Thoracic aorta (tissue), 2 donors: ENCODE results near the gene DCXR. TPM values are rescaled to one million over a fixed set of nuclear protein-coding genes. Genes with fewer than 3 reads are reported as not detected.
A peak's percentile ranks its signal among the peaks of the same experiment; 100 is the strongest.

ENCODE experiments used
- ATAC-seq: fragments of 150-250 bp; one replicate; pipeline ENCODE4 v1.8.0; 2017; ENCODE audit warnings: low read depth; ENCODE audit not compliant: insufficient number of reproducible peaks, low FRiP score
- DNase-seq: peaks from one replicate; pipeline ENCODE4 v3.0.0-alpha.2; 2020; ENCODE audit warnings: low spot score
- H3K27ac ChIP-seq, 2 donors: fragments of 200-600 bp; sonication (generic); 1 replicate in 1 of 2; 2 replicates in 1 of 2; pipeline ENCODE4 v1.5.1; 2016; ENCODE audit warnings: mild to moderate bottlenecking in 2 of 2, moderate library complexity in 2 of 2
- H3K27me3 ChIP-seq: fragments of 200-600 bp; sonication (generic); replicated peaks from 2 replicates; pipeline ENCODE4 v1.6.0; 2016; ENCODE audit warnings: mild to moderate bottlenecking; ENCODE audit not compliant: insufficient read depth
- H3K36me3 ChIP-seq: fragments of 200-600 bp; sonication (generic); one replicate; pipeline ENCODE4 v1.5.1; 2016
- H3K4me1 ChIP-seq, 2 donors: fragments of 200-600 bp; sonication (generic); 1 replicate in 1 of 2; 2 replicates in 1 of 2; pipeline versions ENCODE4 v1.5.1 to v1.6.0; 2016; ENCODE audit warnings: low read depth in 2 of 2, mild to moderate bottlenecking in 1 of 2; ENCODE audit not compliant: control insufficient read depth in 1 of 2
- H3K4me3 ChIP-seq: fragments of 200-600 bp; sonication (generic); 2 replicates; pipeline ENCODE4 v1.5.1; 2016; ENCODE audit warnings: mild to moderate bottlenecking
- H3K9me3 ChIP-seq: fragments of 200-600 bp; sonication (generic); 2 replicates; pipeline ENCODE4 v1.5.1; 2016
- total RNA-seq, 2 donors: library from RNA; depleted of rRNA; stranded (reverse); fragments of >200 nt; gene quantifications; one replicate each; pipeline versions ENCODE4 v1.1.0 to v1.2.3, GENCODE V29; 2016
- TF ChIP-seq, protein P1 (sequence below): fragments of 200-600 bp; sonication (generic); IDR thresholded peaks from one replicate; pipeline ENCODE4 v1.5.1; 2019; ENCODE audit warnings: antibody characterized with exemption

The DCXR gene
- total RNA-seq, 2 donors from 2014 or later = 33.9 to 87.1 TPM

- Histone ChIP-seq H3K4me3 (peak overlapping the region; percentile 42), H3K27ac (no peak overlapping the region), H3K36me3 (no peaks in the 10 kb centered on the region), H3K27me3 (no peaks in the 10 kb centered on the region), H3K4me1 (peaks cover 13 to 30% of the 10 kb centered on the region in 2 donors), H3K9me3 (no peaks in the 10 kb centered on the region)
- no peak for ATAC-seq
- TF ChIP-seq, protein P1, sequence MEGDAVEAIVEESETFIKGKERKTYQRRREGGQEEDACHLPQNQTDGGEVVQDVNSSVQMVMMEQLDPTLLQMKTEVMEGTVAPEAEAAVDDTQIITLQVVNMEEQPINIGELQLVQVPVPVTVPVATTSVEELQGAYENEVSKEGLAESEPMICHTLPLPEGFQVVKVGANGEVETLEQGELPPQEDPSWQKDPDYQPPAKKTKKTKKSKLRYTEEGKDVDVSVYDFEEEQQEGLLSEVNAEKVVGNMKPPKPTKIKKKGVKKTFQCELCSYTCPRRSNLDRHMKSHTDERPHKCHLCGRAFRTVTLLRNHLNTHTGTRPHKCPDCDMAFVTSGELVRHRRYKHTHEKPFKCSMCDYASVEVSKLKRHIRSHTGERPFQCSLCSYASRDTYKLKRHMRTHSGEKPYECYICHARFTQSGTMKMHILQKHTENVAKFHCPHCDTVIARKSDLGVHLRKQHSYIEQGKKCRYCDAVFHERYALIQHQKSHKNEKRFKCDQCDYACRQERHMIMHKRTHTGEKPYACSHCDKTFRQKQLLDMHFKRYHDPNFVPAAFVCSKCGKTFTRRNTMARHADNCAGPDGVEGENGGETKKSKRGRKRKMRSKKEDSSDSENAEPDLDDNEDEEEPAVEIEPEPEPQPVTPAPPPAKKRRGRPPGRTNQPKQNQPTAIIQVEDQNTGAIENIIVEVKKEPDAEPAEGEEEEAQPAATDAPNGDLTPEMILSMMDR = no peak
- DNase-seq = no peak
Observed at GRCh38 chr17:82031885-82032627, 5.4 kb downstream of the DCXR start.

DNA sequence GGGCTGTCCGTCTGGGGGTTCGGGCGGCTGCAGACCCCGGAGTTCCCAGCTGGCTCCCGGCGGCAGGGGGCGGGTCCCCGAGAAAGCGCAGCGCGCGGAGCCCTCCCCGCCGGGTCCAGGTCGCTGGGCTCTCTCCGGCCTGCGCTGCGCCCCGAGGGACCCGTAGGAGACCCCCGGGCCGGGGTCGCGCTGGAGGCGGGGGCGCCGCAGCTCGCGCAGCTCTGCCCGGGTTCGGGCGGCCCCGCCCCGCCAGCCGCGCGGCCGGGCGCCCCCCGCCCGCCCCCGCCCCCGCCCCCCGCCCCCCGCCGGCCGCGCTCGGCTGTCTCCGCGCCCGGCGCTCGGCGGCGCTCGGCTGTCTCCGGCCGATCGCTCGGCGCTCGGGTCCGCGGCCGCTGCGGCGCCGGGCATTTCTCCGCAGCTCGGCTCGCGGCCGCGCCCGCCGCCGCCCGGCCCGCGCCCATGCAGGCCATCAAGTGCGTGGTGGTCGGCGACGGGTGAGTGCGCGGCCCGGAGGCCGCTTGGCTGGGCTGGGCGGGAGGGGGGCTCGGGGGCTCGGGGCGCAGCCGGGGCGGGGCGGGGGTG, 6.1 kb downstream of the DCXR start, which contains the start of gene RAC3:
Gene RAC3 (plus strand): TSS at position 376 of the 582 bp plus-strand sequence. CDS start 84 bp downstream, at position 460.
- Histone ChIP-seq H3K36me3 (no peaks in the 10 kb centered on the region), H3K9me3 (no peaks in the 10 kb centered on the region), H3K27ac (no peak within 1 kb of the TSS), H3K4me1 (peaks cover 8 to 23% of the 10 kb centered on the region in 2 donors), H3K27me3 (no peaks in the 10 kb centered on the region), H3K4me3 (peak within 1 kb of the TSS; percentile 74)
- TF ChIP-seq, protein P1 = no peak
- DNase-seq (no peak), ATAC-seq (no peak)

DNA sequence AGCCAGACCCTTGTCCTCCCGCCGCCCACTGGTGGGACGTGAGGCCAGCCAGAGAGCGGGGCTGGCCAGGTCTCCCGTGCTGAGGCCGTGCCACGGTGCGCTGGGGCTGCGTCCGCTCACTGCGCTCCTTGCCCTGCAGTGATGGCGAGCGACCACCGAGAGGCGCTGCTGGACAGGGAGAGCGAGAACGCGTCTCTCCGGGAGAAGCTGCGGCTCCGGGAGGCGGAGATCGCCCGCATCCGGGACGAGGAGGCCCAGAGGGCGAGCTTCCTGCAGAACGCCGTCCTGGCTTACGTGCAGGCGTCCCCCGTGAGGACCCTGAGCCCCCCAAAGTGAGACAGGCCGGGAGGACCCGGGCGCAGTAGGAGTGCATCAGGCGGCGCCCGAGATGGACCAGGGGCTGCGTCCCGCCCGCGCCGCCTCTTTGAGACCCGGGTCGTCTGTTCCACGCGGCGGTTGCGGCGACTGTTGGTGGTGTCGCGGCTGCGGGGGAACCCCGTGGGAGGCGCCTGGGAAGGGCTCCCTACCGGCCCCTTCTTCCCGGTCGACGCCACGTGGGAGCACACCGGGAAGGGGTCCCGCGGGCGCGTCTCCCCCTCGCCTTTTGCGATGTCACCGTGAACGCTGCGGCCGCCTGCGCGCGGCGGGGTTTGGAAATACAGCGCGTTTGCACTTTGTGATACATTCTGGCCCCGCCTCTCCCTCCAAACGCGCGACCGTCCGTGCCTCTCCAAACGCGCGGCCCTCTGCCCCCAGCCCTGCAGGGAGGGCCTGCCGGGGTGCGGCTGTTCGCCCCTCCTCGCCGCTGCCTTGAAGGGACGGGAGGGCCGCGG, 6.8 kb downstream of the DCXR start:
- H3K4me3 ChIP-seq = peak overlapping the region; percentile 74
- ATAC-seq (peak; percentile 56), DNase-seq (no peak)
- TF ChIP-seq, protein P1 = peak; percentile 92
- H3K9me3 ChIP-seq = no peaks in the 10 kb centered on the region
- no peak overlapping the region for H3K27ac ChIP-seq
- no peaks in the 10 kb centered on the region for H3K36me3 ChIP-seq
- no peaks in the 10 kb centered on the region for H3K27me3 ChIP-seq
- H3K4me1 ChIP-seq = peaks cover 8 to 16% of the 10 kb centered on the region in 2 donors

GRCh38 chr17:82029990-82030469, 7.5 kb downstream of the DCXR start:
- peaks cover 8 to 15% of the 10 kb centered on the region in 2 donors for H3K4me1 ChIP-seq
- TF ChIP-seq, protein P1 = no peak
- peak overlapping the region; percentile 74 for H3K4me3 ChIP-seq
- H3K27ac ChIP-seq = no peak overlapping the region
- no peak for ATAC-seq
- no peak for DNase-seq
- no peaks in the 10 kb centered on the region for H3K27me3 ChIP-seq
- H3K9me3 ChIP-seq = no peaks in the 10 kb centered on the region
- H3K36me3 ChIP-seq = no peaks in the 10 kb centered on the region

GRCh38 chr17:82029391-82029790, 8.1 kb downstream of the DCXR start:
- TF ChIP-seq, protein P1 = no peak
- ATAC-seq (no peak), DNase-seq (no peak)
- H3K36me3 ChIP-seq = no peaks in the 10 kb centered on the region
- H3K27me3 ChIP-seq = no peaks in the 10 kb centered on the region
- no peaks in the 10 kb centered on the region for H3K9me3 ChIP-seq
- H3K4me3 ChIP-seq = no peak overlapping the region
- peaks cover 8 to 16% of the 10 kb centered on the region in 2 donors for H3K4me1 ChIP-seq
- no peak overlapping the region for H3K27ac ChIP-seq
